ENCODE results near the gene CMTM5. TPM values are rescaled to one million over a fixed set of nuclear protein-coding genes. Genes with fewer than 3 reads are reported as not detected.

The CMTM5 gene
- total RNA-seq, 1 donor from 2014 or later = not detected

GRCh38 chr14:23371865-23372264 is 5.0 kb upstream of the CMTM5 start:
- no peak for DNase-seq (ENCODE audit: low read depth)
- TF ChIP-seq CTCF (IDR thresholded peaks at IDR 0.05; ENCODE audit: insufficient read depth, low read length, poor library complexity, severe bottlenecking) = no peak
- H3K27me3 ChIP-seq (ENCODE audit: control insufficient read depth, insufficient read depth, low read length) = peaks cover 10% of the 10 kb centered on the region
- no peak overlapping the region for H3K4me3 ChIP-seq (ENCODE audit: low read depth, low read length)
- no peaks in the 10 kb centered on the region for H3K36me3 ChIP-seq (ENCODE audit: control insufficient read depth, insufficient read depth, low read length)

GRCh38 chr14:23372509-23372908 is 4.3 kb upstream of the CMTM5 start, which contains the start of gene IL25:
IL25 (plus strand) TSS chr14:23372809.
- Histone ChIP-seq H3K27me3 (ENCODE audit: control insufficient read depth, insufficient read depth, low read length) (peaks cover 13% of the 10 kb centered on the region), H3K36me3 (ENCODE audit: control insufficient read depth, insufficient read depth, low read length) (no peaks in the 10 kb centered on the region)
- TF ChIP-seq CTCF (IDR thresholded peaks at IDR 0.05; ENCODE audit: insufficient read depth, low read length, poor library complexity, severe bottlenecking) = no peak

GRCh38 chr14:23373041-23373440 is 3.8 kb upstream of the CMTM5 start:
- no peaks in the 10 kb centered on the region for H3K36me3 ChIP-seq (ENCODE audit: control insufficient read depth, insufficient read depth, low read length)
- H3K27me3 ChIP-seq (ENCODE audit: control insufficient read depth, insufficient read depth, low read length) = peaks cover 9% of the 10 kb centered on the region
- no peak for DNase-seq (ENCODE audit: low read depth)
- no peak for TF ChIP-seq CTCF (IDR thresholded peaks at IDR 0.05; ENCODE audit: insufficient read depth, low read length, poor library complexity, severe bottlenecking)
- H3K4me3 ChIP-seq (ENCODE audit: low read depth, low read length) = no peak overlapping the region

More at GRCh38 chr14:23372509-23372908, 4.3 kb upstream of the CMTM5 start, which contains the start of gene IL25:
- no peak within 1 kb of the TSS for H3K4me3 ChIP-seq (ENCODE audit: low read depth, low read length)
- DNase-seq (ENCODE audit: low read depth) = no peak

- no peak for DNase-seq (ENCODE audit: low read depth)
- no peaks in the 10 kb centered on the region for H3K36me3 ChIP-seq (ENCODE audit: control insufficient read depth, insufficient read depth, low read length)
- no peak overlapping the region for H3K4me3 ChIP-seq (ENCODE audit: low read depth, low read length)
- peaks cover 17% of the 10 kb centered on the region for H3K27me3 ChIP-seq (ENCODE audit: control insufficient read depth, insufficient read depth, low read length)
- no peak for TF ChIP-seq CTCF (IDR thresholded peaks at IDR 0.05; ENCODE audit: insufficient read depth, low read length, poor library complexity, severe bottlenecking)
Observed at GRCh38 chr14:23375527-23376251, 1.2 kb upstream of the CMTM5 start.

- no peak for DNase-seq (ENCODE audit: low read depth)
- no peaks in the 10 kb centered on the region for H3K36me3 ChIP-seq (ENCODE audit: control insufficient read depth, insufficient read depth, low read length)
- no peak overlapping the region for H3K4me3 ChIP-seq (ENCODE audit: low read depth, low read length)
- H3K27me3 ChIP-seq (ENCODE audit: control insufficient read depth, insufficient read depth, low read length) = peaks cover 17% of the 10 kb centered on the region
- TF ChIP-seq CTCF (IDR thresholded peaks at IDR 0.05; ENCODE audit: insufficient read depth, low read length, poor library complexity, severe bottlenecking) = no peak
Observed at GRCh38 chr14:23377198-23377550, 328 bp downstream of the CMTM5 start.
